Measurements from ENCODE around the gene ZNF784.

ZNF784 gene

GRCh38 chr19:55654323-55654867, 30.0 kb upstream of the ZNF784 start:
- CTCF ChIA-PET, result interaction anchor here (0.5 to 3.4 kb wide), 30 partner anchors 8 to 1989 kb away, joined by 3 to 34 read pairs (median 4); partner anchors contain the start of gene ZNF784
- Histone ChIP-seq H3K4me3 (ENCODE audit: low read depth, low read length) (peak overlapping the region; percentile 55), H3K4me1 (ENCODE audit: control insufficient read depth, insufficient read depth, low read length) (peaks cover 11% of the 10 kb centered on the region), H3K27ac (ENCODE audit: extremely low read depth, low read depth, low read length) (peak overlapping the region; percentile 100), H3K9me3 (ENCODE audit: control insufficient read depth, insufficient read depth, low read depth, low read length) (no peaks in the 10 kb centered on the region), H3K36me3 (ENCODE audit: control insufficient read depth in 2 of 2, insufficient read depth in 1 of 2, low read length in 2 of 2) (peaks cover 3 to 57% of the 10 kb centered on the region in 2 experiments; a peak in 2 of 3 replicates)
- 0 out of 2 replicates have a peak, but pooled peaks have one; percentile 4 for TF ChIP-seq ZNF10 (tag by site-specific recombination; IDR thresholded peaks at IDR 0.05)
- no peak for TF ChIP-seq ZNF248 (tag by site-specific recombination; IDR thresholded peaks at IDR 0.05)
- POLR2A ChIA-PET, result interaction anchor here (0.6 to 2.5 kb wide), 30 partner anchors 9 to 1204 kb away, joined by 3 to 36 read pairs (median 5); partner anchors contain the start of genes EPN1, FIZ1, ISOC2 and KMT5C

- CTCF ChIA-PET, result interaction anchor here (0.6 to 3.4 kb wide), 31 partner anchors 8 to 1990 kb away, joined by 3 to 34 read pairs (median 4); partner anchors contain the start of gene ZNF784
- POLR2A ChIA-PET, result interaction anchor here (0.6 to 2.5 kb wide), 23 partner anchors 8 to 1204 kb away, joined by 3 to 36 read pairs (median 6); partner anchors contain the start of genes EPN1, FIZ1, ISOC2 and KMT5C
- peaks cover 3 to 53% of the 10 kb centered on the region in 2 experiments; a peak in 2 of 3 replicates for H3K36me3 ChIP-seq (ENCODE audit: control insufficient read depth in 2 of 2, insufficient read depth in 1 of 2, low read length in 2 of 2)
- H3K9me3 ChIP-seq (ENCODE audit: control insufficient read depth, insufficient read depth, low read depth, low read length), result no peaks in the 10 kb centered on the region
- peak overlapping the region; percentile 55 for H3K4me3 ChIP-seq (ENCODE audit: low read depth, low read length)
- peak overlapping the region; percentile 100 for H3K27ac ChIP-seq (ENCODE audit: extremely low read depth, low read depth, low read length)
- peaks cover 11% of the 10 kb centered on the region for H3K4me1 ChIP-seq (ENCODE audit: control insufficient read depth, insufficient read depth, low read length)
- TF ChIP-seq ZNF37A (tag by site-specific recombination; IDR thresholded peaks at IDR 0.05) (no peak), ZSCAN16 (tag by site-specific recombination; IDR thresholded peaks at IDR 0.05) (no peak), ZNF280C (tag by site-specific recombination; IDR thresholded peaks at IDR 0.05) (no peak), PRDM2 (tag by site-specific recombination; IDR thresholded peaks at IDR 0.05; ENCODE audit: borderline replicate concordance) (no peak), PRDM1 (tag by site-specific recombination; IDR thresholded peaks at IDR 0.05) (peak; percentile 93), ZNF777 (tag by site-specific recombination; IDR thresholded peaks at IDR 0.05; ENCODE audit: borderline replicate concordance) (no peak)
- TF ChIP-seq, protein P1, sequence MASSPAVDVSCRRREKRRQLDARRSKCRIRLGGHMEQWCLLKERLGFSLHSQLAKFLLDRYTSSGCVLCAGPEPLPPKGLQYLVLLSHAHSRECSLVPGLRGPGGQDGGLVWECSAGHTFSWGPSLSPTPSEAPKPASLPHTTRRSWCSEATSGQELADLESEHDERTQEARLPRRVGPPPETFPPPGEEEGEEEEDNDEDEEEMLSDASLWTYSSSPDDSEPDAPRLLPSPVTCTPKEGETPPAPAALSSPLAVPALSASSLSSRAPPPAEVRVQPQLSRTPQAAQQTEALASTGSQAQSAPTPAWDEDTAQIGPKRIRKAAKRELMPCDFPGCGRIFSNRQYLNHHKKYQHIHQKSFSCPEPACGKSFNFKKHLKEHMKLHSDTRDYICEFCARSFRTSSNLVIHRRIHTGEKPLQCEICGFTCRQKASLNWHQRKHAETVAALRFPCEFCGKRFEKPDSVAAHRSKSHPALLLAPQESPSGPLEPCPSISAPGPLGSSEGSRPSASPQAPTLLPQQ (tag by site-specific recombination; IDR thresholded peaks at IDR 0.05), result peak; percentile 84
- TF ChIP-seq, protein P2, sequence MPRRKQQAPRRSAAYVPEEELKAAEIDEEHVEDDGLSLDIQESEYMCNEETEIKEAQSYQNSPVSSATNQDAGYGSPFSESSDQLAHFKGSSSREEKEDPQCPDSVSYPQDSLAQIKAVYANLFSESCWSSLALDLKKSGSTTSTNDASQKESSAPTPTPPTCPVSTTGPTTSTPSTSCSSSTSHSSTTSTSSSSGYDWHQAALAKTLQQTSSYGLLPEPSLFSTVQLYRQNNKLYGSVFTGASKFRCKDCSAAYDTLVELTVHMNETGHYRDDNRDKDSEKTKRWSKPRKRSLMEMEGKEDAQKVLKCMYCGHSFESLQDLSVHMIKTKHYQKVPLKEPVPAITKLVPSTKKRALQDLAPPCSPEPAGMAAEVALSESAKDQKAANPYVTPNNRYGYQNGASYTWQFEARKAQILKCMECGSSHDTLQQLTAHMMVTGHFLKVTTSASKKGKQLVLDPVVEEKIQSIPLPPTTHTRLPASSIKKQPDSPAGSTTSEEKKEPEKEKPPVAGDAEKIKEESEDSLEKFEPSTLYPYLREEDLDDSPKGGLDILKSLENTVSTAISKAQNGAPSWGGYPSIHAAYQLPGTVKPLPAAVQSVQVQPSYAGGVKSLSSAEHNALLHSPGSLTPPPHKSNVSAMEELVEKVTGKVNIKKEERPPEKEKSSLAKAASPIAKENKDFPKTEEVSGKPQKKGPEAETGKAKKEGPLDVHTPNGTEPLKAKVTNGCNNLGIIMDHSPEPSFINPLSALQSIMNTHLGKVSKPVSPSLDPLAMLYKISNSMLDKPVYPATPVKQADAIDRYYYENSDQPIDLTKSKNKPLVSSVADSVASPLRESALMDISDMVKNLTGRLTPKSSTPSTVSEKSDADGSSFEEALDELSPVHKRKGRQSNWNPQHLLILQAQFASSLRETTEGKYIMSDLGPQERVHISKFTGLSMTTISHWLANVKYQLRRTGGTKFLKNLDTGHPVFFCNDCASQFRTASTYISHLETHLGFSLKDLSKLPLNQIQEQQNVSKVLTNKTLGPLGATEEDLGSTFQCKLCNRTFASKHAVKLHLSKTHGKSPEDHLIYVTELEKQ (tag by site-specific recombination; IDR thresholded peaks at IDR 0.05; ENCODE audit: borderline replicate concordance), result no peak
- TF ChIP-seq, protein P3, sequence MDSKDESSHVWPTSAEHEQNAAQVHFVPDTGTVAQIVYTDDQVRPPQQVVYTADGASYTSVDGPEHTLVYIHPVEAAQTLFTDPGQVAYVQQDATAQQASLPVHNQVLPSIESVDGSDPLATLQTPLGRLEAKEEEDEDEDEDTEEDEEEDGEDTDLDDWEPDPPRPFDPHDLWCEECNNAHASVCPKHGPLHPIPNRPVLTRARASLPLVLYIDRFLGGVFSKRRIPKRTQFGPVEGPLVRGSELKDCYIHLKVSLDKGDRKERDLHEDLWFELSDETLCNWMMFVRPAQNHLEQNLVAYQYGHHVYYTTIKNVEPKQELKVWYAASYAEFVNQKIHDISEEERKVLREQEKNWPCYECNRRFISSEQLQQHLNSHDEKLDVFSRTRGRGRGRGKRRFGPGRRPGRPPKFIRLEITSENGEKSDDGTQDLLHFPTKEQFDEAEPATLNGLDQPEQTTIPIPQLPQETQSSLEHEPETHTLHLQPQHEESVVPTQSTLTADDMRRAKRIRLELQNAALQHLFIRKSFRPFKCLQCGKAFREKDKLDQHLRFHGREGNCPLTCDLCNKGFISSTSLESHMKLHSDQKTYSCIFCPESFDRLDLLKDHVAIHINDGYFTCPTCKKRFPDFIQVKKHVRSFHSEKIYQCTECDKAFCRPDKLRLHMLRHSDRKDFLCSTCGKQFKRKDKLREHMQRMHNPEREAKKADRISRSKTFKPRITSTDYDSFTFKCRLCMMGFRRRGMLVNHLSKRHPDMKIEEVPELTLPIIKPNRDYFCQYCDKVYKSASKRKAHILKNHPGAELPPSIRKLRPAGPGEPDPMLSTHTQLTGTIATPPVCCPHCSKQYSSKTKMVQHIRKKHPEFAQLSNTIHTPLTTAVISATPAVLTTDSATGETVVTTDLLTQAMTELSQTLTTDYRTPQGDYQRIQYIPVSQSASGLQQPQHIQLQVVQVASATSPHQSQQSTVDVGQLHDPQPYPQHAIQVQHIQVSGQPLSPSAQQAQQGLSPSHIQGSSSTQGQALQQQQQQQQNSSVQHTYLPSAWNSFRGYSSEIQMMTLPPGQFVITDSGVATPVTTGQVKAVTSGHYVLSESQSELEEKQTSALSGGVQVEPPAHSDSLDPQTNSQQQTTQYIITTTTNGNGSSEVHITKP (tag by site-specific recombination; IDR thresholded peaks at IDR 0.05), result peak; percentile 93
- TF ChIP-seq, protein P4, sequence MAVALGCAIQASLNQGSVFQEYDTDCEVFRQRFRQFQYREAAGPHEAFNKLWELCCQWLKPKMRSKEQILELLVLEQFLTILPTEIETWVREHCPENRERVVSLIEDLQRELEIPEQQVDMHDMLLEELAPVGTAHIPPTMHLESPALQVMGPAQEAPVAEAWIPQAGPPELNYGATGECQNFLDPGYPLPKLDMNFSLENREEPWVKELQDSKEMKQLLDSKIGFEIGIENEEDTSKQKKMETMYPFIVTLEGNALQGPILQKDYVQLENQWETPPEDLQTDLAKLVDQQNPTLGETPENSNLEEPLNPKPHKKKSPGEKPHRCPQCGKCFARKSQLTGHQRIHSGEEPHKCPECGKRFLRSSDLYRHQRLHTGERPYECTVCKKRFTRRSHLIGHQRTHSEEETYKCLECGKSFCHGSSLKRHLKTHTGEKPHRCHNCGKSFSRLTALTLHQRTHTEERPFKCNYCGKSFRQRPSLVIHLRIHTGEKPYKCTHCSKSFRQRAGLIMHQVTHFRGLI (tag by site-specific recombination; IDR thresholded peaks at IDR 0.05), result no peak
Observed at GRCh38 chr19:55653651-55654322, 29.4 kb upstream of the ZNF784 start.
